Activated naive CD4-positive, alpha-beta T cell treated with anti-CD3 and anti-CD28 coated beads, Interleukin-2, amount 50 U/mL, for 16 hours (primary cell): Measurements from ENCODE around the gene DNMT1.
"Not testable (repeated sequence)": the region's sequence is repeated elsewhere in the genome, so short reads cannot be mapped to it uniquely, and the experiment has no call there.

ENCODE experiments used
- DNase-seq: peaks from one replicate; pipeline ENCODE4 v3.0.0-alpha.2; 2020

Gene DNMT1

DNA sequence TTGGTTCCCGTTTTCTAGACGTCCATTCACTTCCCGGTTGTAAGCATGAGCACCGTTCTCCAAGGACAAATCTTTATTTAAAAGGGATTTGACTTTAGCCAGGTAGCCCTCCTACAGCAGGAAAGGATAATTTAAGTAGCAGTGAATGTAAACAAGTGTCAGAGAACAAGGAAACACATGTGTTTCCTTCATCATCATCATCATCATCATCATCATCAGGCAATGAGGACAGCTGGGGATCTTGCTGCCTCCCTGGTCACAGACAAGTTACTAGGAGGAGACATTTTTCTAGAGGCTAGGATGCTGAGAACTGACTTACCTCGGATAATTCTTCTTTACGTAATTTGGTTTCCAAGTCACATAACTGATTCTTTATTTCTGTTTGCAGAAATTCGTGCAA is 14.3 kb downstream of the DNMT1 start:
- DNase-seq = no peak

DNA sequence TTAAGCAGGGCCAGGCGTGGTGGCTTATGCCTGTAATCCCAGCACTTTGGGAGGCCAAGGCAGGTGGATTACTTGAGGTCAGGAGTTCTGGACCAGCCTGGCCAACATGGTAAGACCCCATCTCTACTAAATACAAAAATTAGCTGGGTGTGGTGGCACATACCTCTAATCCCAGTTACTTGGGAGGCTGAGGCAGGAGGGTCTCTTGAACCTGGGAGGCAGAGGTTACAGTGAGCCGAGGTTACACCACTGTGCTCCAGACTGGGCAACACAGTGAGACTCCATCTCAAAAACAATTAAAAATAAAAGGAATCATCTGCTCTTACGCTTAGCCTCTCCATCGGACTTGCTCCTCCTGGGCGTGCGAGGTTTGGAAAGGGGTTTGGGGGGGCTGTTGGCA is 14.7 kb downstream of the DNMT1 start:
- not testable (repeated sequence) for DNase-seq

DNA sequence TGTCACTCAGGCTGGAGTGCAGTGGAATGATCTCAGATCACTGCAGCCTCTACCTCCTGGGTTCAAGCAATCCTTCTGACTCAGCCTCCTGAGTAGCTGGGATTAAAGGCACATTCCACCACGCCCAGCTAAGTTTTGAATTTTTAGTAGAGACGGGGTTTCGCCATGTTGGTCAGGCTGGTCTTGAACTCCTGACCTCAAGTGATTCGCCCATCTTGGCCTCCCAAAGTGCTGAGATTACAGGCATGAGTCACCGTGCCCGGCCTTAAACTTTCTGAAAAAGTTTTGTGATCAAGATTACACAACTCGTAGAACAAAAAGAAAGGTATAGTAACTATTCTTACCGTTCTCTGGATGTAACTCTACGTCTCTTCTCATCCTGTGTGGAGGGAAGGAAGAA is 21.2 kb downstream of the DNMT1 start:
- no peak for DNase-seq

DNA sequence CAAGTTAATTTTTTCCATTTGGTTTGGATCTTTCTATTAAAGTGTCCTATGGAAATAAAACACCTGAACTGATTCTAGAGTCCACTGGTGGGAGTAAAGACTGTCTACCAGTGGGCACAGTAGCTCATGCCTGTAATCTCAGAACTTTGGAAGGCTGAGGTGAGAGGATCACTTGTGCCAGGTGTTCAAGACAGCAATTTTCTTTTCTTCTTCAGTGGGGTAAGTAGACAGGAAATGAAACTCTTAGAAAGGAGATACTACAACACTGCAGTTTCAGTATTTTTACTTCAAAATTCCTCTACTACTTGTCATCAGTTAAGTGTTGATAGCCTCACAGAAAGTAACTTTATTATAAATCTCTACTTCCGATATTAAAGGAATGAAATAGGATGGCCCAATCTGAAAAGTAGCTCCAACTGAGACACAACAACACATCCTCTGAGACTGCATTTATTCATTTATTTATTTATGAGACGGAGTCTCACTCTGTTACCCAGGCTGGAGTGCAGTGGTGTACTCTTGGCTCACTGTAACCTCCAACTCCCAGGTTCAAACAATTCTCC is 26.3 kb downstream of the DNMT1 start:
- no peak for DNase-seq

DNA sequence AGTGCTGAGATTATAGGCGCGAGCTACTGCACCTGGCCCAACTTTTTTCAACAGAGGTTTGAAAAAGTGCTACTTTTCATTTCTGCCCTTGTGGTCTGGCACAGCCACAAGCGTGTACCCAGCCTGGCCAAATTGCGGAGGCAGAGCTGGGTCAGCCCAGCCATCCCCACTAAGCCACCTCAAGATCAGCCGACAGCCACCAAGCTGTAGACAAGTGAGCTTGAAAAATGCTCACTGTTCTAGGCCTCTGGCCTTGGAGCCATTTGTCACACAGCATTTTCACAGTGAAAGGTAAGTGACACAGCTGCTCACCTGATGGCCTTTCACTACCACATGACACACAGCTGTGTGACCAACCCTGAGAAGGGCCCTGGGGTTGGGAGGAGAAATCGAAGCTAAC is 27.3 kb downstream of the DNMT1 start:
- no peak for DNase-seq

DNA sequence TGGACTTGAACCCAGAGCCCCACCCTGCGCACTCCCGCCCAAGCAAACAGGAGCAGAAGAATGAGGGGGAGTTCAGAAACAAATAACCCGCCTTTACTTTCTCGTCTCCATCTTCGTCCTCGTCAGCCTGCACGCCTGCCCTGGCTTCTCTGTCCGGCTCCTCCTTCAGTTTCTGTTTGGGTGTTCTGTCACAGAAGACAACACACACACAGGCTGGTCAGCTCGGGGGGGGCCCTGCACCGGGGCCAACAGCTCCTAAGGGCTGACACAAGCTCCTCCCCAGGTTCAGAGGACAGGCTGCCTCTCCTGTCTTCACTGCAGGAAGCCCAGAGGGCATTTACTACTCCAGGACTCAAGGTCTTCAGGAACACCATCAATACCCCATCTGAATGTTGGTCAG is 28.3 kb downstream of the DNMT1 start:
- not testable (repeated sequence) for DNase-seq

DNA sequence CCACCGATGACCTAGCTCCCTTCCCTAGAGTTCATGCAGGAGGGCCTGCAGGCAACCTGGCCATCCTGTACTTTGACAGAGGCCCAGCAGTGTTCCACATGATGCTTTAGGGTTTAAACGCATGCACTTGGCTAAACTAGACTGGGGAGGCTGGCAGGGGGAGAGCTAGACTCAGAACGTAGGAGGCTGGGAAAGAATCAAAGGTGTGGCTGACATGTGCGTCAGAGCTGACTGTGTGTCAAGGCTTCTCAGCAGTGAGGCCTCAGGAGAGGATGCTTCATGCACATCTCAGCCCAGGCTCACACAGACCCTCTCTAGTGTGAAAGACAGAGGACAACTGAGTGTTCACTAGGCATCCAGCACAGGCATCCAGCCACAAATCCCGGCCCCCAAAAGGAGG is 28.7 kb downstream of the DNMT1 start:
- no peak for DNase-seq

DNA sequence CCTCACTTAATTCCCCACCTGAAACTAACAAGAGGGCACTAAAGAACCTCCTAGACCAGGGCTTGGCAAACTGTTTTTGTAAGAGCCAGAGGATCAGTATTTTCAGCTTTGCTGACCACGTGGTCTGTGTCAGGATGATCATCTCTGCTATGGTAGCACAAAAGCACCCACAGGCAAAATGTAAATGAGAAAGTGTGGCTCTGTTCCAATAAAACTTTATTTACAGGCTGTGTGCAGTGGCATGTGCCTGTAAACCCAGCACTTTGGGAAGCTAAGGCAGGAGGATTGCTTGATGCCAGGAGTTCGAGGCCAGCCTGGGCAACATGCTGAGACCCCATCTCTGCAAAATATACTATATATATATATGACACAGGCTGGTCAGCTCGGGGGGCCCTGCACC is 31.2 kb downstream of the DNMT1 start:
- no peak for DNase-seq

DNA sequence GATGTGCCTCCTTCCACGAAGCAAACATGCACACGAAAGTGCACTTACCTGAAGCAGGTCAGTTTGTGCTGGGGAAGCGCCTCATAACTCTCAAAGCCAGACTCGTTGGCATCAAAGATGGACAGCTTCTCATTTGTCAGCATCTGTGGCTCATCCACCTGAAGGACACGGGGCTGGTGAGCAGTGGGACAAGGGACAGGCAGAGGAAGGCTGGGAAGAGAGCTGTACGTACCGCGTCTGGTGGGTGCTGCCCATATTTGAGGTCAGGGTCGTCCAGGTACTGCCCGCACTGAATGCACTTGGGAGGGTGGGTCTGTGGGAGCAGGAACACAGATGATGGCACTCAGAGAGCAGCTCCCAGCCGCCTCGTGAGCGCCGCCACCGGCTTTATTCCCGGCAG is 35.1 kb downstream of the DNMT1 start:
- no peak for DNase-seq

DNA sequence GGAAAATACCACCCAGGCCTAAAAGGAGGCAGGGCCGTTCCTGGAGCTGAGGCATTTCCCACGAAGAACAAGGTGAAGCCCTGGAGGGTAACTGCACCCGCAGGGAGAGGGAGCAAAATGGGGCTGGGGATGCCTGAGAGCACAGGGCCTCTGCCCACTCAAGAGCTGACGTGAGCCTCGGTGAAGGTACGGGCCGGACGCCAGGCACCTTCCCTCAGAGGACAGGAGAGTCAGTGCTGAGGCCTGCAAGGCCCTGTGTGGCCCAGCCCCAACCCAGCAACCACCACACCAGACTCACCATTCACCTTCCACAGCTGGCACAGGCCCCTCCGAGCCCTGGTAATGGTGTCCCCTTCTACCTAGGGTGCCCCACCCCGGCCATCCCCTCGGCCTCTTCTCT is 36.3 kb downstream of the DNMT1 start:
- no peak for DNase-seq

DNA sequence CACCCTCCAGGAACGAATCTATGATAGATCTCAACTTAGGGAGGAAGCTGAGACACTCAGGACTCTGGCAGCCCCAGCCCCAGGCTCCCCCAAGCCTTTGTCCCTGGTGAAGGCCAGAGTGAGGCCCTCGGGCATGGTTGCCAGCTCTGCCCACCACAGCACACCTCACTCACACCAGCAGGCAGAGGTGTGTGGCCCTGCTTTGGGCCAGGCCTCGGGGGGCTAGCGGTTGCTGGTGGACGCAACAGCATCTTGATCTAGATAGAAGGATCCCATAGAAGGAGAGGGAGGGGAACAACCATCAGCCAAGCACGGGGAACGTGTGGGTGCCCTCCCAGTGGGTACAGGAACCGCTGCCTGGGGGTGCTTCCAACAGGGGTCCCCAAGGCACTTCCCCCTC is 36.7 kb downstream of the DNMT1 start:
- DNase-seq = no peak

DNA sequence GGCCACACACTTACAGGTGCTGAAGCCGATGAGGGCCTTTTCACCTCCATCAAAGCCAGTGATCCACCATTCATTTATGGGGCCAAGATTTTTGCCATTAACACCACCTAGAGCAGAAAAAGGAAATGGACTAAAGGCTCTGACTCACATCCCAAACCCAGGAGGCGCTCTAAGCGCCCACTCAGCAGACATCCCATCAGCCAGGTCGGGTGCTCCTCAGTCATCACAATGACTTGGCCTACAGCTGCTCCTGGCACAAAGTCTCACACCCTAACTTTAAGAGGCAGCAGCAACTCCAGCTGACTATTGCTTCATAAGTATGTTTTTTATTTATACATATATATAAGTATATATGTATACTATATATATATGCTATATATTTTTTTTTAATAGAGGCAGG is 38.9 kb downstream of the DNMT1 start:
- DNase-seq = no peak

DNA sequence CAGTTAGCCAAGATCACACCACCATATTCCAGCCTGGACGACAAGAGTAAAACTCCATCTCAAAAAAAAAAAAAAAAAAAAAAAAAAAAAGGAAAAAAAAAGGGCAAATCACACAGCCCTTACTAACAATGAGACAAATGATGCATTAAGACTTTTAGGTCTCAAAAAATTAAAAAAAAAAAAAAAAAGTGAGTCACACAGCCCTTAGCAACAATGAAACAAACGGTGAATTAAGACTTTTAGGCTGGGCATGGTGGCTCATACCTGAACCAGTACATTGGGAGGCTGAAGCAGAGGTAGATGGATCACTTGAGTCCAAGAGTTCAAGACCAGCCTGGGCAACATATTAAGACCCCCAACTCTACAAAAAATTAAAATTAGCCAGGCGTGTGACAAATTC is 42.7 kb downstream of the DNMT1 start:
- DNase-seq = no peak

DNA sequence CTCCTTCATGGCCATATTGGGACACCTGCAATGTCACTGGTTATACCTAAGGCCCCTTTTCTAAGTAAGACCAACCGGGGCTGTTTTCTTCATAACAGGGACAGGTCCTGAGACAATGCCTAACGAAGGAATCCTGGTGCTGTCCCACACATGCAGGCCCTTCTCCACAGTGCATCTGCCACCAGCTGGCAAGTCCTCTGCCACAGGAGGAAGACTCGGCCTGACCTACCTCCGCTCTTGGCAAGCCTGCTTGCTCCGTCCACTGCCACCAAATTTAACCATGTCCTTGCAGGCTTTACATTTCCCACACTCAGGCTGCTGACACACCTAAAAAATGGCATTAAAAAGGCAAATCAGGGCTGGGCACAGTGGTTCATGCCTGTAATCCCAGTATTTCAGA is 43.2 kb downstream of the DNMT1 start:
- DNase-seq = no peak

DNA sequence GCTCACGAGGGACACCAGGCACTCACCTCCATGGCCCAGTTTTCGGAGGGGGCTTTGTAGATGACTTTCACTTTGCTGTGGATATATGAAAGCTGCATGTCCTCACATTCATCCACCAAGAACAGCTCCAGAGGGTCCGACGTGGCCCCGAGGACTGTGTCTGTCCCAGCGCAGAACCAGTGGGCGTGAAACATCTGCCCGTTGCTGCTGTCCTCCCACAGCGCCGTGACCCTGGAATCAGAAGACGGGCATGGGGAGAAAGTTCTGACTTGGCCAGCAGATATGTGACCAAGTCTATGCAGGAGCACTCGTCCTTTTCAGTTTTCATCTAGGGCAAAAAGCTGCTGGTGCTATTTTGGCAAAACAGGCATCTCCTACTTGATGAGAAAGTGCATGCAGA is 45.3 kb downstream of the DNMT1 start:
- DNase-seq = no peak

DNA sequence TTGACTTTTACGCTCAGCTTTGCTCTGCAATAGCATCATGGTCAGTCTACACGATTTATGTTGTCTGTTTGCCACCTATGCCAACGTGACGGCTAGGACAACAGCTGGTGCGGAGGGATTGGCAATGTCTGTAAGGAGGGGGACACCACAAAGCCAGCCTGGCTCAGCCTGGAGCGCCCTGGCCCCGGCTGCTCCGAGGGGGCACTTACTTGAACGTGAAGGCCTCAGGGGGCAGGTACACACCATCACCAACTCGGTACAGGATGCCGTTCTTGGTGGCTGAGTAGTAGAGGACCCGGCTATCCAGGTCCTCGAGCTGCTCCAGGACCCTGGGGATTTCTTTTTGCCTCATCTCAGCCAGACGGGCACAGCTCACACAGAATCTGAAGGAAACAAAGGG is 48.6 kb downstream of the DNMT1 start:
- no peak for DNase-seq

DNA sequence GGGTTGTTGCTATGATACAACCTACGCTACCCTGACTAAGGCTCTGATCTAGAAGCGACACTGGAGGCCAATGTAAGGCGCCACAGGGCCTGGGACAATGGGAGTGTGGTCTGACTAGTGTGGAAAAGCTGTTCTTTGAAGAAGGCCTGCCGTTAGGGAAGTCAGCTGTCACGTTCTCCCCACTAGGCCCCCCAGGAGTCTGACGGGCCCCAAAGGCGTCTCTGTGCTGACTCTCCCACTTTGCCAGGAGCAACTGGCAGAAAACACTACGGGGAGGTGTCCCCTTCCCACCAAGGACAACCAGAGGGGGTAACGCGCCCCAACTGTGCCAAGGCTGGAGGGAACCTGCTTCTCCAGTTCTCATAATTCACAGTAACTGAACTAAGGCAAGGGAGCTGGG is 49.7 kb downstream of the DNMT1 start:
- DNase-seq = no peak

DNA sequence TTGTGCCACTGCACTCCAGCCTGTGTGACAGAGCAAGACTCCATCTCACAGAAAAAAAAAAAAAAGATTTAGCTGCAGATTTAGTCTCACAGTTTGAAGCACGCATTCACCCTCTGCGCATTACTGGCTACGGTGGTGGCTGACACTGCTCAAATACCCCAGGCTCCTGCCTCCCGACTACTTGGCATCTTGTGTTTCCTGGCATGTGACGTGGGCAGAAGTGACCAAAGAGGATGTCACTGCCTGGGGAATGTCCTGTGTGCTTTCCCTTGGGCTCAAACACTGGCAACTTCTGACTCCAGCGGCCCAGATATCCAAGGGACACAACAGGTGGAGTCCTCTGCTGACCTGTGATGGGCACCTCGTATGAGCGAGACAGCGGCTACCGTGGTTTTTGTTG is 50.4 kb downstream of the DNMT1 start:
- no peak for DNase-seq

DNA sequence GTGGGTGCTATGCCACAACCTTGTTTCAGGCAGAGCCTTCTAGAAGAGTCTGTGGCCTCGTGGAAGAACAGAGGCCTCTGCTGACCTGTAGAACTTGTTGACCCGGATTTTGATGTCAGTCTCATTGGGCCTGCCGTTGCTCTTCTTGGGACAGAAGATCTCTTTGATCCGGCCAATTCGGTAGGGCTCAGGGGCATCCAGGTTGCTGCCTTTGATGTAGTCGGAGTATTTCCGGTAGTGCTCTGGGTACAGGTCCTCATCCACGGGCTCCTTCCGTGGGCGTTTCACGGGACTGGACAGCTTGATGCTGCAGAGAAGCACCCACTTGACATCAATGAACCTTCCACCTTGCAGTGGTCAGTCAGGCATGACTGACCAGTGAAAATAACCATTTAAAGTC is 51.1 kb downstream of the DNMT1 start:
- no peak for DNase-seq

DNA sequence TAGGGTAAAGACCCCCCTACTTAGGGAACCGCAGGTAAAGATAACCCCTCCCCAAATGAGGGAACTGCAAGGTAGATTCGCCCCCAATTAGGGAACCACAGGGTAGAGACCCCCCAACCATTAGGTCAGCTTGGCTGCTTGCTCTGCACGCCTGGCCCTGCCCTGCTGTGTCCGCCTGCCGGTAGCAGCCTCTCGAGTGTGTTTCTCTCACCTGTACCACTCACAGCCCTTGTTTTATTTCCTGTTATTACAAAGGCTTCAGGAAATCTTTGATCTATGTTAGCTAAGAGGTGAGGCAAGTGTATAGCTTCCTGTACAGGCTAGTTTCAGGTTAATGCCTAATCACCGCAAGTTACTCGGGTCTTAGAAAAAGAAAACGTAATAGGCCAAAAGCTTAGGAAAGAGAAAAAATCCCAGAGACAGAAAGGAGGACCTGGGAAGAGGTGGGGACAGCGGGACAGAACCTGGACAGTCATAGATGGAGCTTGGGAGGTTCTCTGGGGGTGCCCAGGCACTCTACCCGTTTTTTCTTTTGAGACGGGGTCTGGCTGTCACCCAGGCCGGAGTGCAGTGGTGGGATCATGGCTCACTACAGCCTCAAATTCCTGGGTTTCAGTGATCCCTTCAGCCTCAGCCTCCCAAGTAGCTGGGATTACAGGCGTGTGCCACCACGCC is 51.9 kb downstream of the DNMT1 start:
- peak; percentile 41 for DNase-seq

DNA sequence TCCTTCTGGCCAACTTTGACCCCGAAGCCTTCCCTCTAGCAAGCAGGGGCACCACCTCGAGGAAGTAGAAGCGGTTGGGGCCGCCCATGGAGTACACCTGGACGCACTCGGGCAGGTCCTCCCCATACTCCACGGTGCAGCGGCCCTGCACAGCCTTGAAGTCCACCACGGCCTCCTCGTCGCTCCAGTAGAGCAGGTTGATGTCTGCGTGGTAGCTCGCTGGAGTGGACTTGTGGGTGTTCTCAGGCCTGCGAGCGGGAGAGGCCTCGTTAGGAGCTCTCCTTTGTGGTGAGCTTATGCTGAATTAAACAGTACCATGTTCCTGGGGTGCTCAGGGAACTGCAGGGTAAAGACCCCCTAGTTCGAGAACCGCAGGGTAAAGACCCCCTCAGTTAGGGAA is 52.8 kb downstream of the DNMT1 start:
- DNase-seq = no peak

DNA sequence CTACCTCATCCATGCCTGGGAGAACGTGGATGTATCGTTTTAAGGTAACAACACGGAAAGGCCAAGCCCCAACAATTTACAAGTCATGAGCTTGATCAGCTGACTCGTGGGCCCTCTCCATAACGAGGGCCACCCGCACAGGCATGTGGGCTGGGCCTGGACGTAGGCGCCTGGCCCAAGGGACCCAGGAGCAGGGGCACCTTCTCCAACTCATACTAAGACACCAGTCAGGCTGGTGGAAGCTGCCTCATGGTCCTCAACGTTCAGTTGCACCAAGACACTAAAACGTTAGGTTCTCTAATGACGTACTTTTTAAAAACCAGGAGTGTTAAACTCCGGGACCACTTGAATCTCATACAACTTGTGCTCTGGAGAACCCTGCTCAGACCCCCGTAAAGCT is 53.3 kb downstream of the DNMT1 start:
- DNase-seq = no peak

DNA sequence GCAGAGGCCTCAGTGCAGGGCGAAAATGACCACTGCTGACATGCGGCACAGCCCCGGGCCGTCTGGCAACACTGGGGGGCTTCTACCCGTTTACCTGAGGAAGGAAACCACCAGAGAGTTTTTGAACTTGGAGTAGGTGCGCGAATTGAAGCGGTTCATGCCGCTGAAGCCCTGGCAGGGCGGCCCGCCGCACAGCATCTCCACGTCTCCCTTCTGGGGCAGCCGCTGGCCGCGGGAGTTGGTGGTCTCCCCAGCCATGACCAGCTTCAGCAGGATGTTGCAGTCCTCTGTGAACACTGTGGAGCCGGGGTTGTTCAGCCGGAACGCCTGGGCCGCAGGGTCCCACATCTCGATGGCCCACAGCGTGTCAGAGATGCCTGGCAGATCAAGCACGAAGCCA is 54.8 kb downstream of the DNMT1 start:
- DNase-seq = no peak

DNA sequence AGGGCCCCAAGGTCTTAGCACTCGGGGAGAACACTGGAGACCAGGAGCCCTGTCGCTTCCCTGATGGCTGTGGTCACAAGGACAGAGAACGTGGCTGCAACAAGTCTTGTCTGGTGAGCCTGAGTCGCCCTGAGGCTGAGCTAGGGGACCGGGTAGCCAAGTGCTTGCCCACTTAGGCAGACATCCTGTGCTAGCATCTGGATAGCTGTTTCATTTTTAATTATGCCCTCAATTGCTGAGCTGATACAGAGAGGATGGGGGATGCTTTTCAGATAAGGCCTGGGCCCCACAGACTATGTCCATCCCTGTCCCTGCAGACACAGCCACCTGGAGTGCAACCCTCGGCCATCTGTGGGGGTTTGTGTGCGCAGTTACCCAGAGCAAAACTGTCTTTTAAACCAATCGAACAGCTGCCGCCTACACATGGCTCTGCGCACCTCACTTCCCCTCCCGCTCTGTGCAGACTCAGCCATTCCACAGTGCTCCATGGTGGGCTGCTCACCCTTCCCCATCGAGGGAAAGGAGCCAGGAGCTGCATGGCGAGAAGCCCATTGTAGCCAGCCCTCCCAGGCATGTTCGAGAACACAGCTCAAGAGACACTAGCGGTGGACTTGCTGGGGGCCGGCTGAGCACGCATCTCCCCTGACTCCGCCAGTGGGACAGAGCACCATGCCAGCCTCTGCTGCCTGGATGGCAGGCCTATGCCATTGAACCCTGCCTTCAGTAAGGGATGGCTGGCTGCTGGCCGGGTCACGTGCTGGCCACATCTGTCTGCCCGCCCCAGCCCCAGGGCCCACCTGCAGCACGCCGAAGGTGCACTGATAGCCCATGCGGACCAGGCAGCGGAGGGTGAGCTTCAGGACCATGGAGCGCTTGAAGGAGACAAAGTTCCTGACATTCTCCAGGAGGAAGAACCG is 55.6 kb downstream of the DNMT1 start:
- DNase-seq = no peak
